G401 (cell line): ENCODE results near the gene PARP16. TPM values are rescaled to one million over a fixed set of nuclear protein-coding genes. Genes with fewer than 3 reads are reported as not detected.
"Not testable (repeated sequence)": the region's sequence is repeated elsewhere in the genome, so short reads cannot be mapped to it uniquely, and the experiment has no call there.

Experiments
- DNase-seq: peaks from one replicate; pipeline ENCODE4 v3.0.0-alpha.2; 2015; ENCODE audit warnings: low spot score
- in situ Hi-C: cut with HindIII; loops from 2 replicates; pipeline ENCODE4 v1.10.0; 2016; ENCODE audit warnings: low sequenced_read_pairs, mixed read lengths
- total RNA-seq: library from RNA; depleted of rRNA; stranded (reverse); fragments of >200 nt; shearing (Covaris generic); gene quantifications from 2 replicates; pipeline ENCODE4 v1.2.3, GENCODE V29; 2014

PARP16 gene
- total RNA-seq, 1 experiment from 2014 or later, result 6.3 TPM

DNA sequence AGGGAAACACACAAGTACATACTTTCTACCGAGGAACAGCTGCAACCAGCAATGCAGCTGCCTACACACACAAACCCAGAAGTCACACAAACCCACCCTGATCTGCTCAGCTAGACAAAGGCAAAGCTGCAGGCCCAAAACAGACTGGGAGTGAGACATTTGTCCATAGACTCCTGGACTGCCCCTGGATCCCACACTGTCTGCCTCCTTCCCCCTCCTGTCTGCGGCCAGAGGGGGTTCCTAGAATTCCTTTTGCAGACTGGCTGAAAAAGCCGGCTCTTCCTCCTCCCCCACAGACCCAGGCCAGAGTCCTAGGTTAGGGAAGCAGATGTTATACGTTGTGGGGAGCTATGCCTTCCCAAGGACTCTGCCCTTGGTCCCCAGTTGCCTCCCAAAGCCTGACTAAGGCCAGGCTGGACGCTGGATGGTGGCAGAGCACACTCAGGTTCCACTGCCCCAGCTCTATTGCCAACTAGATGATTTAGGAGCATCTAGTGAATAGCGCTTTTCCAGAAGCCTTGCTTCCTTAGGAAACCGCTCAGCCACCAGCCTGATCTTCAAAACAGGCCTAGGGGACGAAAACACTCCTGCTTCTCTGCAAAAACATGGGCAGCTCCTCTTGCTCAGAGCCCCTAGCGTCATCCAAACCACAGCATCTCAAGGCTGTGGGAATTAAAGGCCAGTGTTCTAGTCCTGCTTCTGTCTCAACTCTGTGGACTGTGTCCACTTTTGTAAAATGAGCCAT lies 38.0 kb downstream of the PARP16 start:
- in situ Hi-C loops, result no loop called here
- no peak for DNase-seq

DNA sequence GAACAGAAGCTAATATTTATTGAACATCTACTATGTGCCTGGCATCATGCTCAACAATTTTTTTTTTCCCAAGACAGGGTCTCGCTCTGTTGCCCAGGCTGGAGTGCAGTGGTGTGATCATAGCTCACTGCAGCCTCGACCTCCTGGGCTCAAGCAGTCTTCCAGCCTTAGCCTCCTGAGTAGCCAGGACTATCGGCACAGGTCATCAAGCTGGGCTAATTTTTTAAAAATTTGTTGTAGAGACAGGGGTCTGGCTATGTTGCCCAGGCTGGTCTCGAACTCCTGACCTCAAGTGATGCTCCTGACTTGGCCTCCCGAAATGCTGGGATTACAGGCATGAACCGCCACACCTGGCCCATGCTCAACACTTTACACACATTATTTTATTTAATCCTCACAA lies 39.7 kb downstream of the PARP16 start:
- in situ Hi-C loops, result no loop called here
- DNase-seq, result no peak

DNA sequence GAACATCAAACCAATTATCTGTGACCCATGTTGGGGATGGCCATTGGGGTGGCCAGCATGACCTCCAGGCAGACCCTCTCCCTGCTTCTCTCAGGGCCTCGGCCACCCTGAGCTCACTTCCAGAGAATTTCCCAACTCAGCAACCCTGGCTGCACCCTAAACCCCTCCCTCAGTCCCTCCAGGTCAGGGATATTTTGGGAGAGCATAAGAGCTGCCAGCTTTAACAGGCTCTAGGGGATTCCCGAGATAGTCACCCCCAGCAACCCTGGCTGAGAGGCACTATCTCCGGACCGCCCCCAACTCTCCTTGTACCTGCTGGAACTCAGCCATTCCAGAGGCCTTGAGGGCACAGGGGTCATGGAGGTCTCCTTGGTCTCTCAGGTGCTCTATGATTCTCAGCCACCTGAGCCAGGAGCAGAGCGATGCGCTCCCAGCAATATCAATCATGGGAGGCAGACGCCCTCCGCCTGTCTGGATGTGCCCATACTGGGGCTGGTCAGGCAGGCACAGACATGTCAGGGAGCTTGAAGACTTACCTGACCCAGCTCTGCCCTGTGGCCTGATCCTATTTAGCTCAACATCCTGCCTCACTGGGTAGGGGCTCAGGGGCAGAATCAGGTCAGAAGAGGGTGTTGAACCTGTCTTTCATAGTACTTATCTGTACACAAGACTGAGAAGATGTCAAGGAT lies 40.5 kb downstream of the PARP16 start:
- in situ Hi-C loops, result no loop called here
- no peak for DNase-seq

DNA sequence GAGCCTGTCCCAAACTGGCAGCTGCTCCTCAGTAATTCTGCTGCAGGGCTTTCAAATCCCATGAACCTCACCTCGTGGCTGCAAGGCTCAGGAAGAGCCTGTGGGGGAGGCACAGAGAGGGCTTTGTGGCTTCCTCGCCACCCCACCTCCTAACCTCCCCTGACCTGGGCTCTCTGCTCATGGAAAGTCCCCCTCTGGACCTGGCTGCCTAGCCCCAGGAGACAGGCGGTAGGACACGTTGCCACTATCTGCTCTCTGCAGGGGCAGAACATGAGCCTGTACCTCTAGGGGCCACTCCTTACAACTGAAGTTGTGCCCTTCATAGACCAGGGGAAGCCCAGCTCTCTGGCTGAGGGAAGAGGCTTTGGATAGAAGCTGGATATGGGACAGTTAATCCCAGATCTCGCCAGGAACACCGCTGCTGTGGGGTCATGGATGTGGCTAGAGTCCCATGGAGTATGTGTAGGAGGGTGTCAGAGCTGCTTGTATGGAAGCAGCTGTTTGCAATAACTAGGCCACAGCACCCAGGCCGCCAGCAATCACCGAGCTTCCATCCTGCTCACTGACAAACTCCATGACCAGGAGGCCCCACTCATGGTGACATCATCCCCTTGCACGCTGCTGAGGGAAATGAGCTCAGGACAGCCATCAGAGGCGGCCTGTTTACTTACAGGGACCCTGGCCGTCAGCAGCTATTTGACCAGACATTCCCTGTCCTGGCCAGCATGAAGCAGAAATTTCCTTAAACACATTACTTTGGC lies 41.4 kb downstream of the PARP16 start:
- in situ Hi-C loops, result no loop called here
- DNase-seq, result no peak

DNA sequence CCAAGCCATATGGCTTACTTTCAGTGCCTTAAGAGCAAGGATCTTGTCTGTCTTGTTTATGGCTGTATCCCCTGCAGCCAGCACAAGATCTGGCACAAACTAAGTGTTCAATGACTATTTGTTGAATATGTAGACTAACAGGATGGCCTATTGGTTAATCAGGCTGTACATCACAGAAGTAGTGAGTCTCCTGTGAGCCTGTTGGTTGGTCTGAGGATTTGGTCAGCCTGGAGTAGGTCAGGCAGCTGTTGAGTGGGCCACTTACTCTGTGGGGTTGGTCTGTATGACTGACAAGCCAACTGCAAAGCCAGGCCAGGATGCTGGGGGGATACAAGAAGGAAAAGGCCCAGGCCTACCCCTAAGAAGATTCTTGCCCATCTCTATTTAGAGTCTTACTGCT lies 42.0 kb downstream of the PARP16 start:
- in situ Hi-C loops, result no loop called here
- no peak for DNase-seq

DNA sequence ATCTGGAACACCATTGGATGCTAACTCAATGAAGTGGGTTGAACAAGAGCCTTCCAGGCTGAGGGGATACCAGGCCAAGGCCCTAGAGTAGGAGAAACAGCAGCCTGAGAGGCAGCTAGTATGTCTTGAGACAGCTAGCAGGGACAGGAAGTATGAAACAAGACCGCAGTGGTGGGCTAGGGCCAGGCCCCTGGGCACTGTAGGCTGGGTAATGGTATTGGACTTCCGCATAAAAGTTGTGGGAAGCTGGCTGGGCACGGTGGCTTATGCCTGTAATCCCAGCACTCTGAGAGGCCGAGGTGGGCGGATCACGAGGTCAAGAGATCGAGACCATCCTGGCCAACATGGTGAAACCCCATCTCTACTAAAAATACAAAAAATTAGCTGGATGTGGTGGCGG lies 50.2 kb downstream of the PARP16 start:
- in situ Hi-C loops, DNase-seq: not testable (repeated sequence)

DNA sequence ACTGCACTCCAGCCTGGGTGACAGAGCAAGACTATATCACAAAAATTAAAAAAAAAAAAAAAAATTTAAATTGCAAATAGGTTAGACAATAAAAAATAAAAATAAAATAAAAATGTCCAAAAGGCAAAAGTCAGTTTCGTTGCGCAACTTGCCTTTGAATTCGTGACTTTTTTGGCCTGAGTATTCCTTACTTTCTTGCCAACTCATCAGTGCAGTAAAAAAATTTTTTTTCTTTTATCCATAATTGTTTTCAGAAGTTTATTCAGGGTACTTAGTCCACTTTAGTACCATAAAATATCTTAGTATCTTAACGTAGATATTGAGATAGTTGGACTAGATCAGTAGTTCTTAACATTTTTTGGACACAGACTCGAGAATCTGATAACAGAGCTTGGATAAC lies 53.0 kb downstream of the PARP16 start:
- no peak for DNase-seq

DNA sequence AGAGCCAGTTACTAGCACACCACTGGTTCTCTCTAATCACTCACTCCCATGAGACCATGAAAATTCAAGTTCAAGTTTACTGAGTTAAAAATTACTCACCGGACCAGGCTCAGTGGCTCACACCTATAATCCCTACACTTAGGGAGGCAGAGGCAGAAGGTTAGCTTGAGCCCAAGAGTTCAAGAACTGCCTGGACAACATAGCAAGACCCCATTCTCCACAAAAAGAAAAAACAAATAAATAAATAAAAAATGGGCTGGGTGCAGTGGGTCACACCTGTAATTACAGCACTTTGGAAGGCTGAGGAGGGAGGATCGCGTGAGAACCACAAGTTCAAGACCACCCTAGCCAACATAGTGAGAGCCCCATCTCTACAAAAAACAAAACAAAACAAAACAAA lies 54.2 kb downstream of the PARP16 start:
- in situ Hi-C loops, result no loop called here
- no peak for DNase-seq

More for the DNA sequence above, 53.0 kb downstream of the PARP16 start:
- in situ Hi-C loops, result no loop called here

DNA sequence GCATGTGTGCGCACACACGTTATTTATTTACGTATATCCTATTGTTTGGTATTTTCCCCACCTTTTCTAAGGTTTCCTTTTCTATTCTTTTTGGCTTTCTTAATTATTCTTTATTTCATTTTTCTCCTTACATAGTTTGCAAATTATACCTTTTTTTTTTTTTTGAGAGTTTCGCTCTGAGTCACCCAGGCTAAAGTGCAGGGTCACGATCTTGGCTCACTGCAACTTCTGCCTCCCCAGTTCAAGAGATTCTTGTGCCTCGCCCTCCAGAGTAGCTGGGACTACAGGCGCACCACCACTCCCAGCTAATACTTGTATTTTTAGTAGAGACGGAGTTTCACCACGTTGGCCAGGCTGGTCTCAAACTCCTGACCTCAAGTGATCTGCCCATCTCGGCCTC lies 55.4 kb downstream of the PARP16 start:
- in situ Hi-C loops, result no loop called here
- no peak for DNase-seq

DNA sequence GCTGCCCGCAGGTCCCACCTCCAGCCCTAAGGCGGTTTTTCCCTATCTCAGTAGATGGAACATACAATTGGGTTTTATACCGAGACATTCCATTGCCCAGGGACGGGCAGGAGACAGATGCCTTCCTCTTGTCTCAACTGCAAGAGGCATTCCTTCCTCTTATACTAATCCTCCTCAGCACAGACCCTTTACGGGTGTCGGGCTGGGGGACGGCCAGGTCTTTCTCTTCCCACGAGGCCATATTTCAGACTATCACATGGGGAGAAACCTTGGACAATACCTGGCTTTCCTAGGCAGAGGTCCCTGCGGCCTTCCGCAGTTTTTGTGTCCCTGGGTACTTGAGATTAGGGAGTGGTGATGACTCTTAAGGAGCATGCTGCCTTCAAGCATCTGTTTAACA lies 59.8 kb downstream of the PARP16 start:
- in situ Hi-C loops, DNase-seq: not testable (repeated sequence)

DNA sequence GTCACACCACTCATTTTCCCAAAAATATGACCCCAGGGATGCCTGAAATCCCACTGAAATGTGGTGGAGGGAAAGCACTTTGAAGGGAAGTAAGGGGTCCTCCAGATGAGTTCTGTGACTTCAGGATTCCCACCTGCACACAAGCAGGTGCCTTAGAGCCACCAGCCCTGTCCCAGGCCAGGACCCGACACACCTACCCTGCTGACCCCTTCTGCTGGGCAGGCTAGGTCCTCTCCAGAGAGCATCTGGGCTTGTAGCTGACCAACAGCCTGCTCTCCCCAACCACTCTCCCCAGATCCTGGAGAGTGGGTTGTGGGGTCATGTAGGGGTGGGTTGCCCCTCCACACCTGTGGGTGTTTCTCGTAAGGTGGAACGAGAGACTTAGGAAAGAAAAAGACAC lies 60.5 kb downstream of the PARP16 start:
- in situ Hi-C loops, result no loop called here
- DNase-seq, result no peak

DNA sequence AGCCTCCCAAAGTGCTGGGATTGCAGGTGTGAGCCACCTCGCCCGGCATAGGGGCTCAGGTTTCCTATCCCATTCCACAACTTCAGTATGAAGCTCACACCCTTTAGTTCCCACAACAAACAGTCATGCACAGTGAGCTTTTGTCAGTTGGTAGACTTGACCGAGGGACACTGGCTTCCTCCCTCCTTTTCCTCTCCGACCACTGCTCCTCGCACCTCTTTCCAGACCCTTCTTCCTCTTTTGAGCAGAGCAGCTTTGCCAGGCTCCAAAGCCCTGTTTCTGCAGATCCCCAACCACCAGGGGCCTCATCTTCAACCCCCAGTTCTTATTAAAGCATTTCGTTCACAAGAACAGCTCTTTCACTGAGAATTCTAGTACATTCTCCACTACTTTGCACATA lies 62.7 kb downstream of the PARP16 start:
- DNase-seq, result no peak
- in situ Hi-C loops, result no loop called here

DNA sequence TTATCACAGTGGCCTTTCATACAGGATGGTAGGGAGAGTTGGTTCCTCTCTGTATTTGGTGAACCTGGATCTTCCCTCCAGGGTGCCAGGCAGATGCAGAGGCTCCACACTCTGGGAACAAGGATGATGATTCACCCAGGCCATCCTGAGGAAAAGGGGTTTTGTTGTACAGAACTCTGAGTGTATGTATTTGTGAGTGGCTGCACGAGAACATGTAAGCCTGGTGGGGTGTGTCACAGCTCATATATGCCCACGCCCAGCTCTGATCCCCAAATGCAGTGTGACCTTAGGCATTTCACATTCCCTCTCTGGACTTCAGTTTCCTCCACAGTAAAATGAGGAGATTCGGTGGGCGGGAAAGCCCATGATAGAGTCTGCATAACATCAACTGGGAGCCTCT lies 63.8 kb downstream of the PARP16 start:
- DNase-seq, result no peak

DNA sequence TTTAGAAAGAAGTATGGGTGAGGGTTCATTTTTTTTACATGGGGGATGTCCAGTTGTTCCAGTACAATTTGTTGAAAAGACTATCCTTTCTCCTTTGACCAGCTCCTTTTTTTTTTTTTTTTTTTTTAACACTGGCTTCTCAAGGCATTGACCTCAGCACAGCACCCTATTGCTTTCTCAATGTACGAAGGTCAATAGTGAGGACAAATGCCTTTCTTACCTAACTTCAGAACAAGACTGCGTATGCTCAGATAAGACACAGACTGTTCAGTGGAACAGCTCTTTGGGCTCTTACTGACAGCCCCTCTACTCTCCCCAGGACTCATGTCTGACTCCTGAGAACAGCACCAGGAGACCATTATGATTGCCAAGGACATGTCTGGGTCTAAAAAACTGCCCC lies 65.0 kb downstream of the PARP16 start:
- in situ Hi-C loops, result no loop called here
- no peak for DNase-seq

More for the DNA sequence above, 63.8 kb downstream of the PARP16 start:
- in situ Hi-C loops, result no loop called here

DNA sequence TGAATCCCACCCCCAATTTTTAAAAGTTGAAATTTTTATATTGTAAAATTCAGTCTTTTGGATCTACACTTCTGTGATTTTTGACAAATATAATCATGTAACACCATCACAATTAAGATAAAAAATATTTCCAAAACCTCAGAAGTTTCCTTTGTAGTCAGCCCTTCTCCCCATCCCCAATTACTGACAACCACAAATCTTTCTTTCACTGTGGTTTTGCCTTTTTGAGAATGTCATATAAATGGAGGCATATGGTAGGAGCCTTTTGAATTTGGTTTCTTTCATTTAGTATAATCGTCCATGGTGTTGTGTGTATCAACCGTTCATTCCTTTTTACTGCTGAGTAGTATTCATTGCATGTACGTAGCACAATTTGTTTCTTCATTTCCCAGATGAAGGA lies 67.5 kb downstream of the PARP16 start:
- DNase-seq, result no peak
- in situ Hi-C loops, result no loop called here

DNA sequence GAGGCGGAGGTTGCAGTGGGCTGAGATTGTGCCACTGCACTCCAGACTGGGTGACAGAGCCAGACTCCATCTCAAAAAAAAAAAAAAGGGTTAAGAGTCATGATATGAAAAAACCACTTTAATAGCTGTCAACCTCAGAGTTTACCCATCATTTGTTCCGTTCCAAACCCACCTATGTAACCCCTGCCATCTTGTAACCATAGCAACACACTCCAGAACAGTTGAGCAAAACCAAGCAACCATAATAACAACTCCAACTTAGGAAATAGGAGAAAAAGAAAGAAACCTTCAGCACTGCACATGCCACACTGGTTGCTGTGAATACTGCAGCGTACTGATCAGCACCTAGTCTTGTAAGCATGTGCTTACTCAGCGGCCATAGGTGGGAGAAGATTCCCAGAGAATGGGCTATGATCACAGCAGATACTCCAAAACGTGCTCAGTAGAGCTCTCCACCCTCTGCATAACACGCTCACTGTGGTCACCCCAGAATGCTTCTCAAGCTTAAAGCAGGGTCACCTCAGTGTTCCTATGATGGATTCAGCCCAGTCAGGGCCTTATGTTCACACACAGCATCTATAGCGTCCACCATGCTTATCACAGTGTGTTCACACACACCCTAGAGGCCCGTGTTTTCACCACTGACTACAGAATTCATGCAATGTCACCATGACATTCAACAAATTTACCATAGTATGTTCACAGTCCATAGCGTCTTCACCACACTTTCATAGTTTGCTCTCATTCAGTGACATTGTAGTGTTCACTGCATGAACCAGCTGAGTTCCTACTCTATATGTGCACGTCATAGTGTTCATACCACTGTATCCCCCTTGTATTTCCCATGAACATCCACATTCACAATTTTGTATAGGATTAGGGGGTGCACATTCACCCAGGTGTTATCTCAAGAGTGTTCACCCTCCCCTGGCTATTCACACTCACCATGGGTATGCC lies 68.9 kb downstream of the PARP16 start:
- in situ Hi-C loops, result no loop called here
- DNase-seq, result no peak

DNA sequence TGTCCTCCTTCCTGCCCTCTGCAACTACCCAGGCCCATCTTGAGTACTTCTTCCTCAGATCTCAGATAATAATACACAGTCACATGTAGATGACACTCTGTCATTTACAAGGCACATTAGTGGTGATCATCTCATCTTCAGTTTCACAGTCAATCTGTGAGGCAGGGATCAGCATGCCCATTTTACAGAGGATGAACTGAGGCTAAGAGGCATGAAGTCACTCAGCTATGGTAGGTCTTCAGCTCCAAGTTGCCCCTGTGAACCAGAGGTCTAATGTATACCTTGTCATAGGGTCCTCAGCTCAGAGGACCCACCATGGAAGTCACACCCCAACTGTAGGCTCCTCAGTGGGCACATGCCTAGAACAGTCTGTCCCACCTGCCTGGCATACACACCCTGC lies 71.2 kb downstream of the PARP16 start:
- DNase-seq, result no peak
- in situ Hi-C loops, result no loop called here

DNA sequence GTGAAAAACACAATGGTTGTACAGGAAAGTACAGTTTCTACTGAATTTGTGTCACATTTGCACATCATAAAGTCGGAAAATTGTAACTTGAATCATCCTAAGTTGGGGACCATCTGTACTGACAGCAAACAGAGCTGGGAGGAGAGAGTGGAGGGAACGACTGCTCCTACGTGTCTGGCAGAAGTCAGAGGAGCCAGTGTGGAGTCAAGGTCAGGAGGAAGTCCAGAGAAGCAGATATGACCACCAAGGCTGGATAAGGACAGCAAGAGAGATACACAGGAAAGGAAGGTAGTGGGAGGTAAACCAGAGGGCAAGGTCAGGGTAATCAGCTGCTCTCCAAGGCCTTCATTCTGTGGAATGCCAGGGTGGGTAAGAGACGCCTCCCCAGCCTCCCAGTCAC lies 72.7 kb downstream of the PARP16 start:
- DNase-seq, result no peak
- in situ Hi-C loops, result no loop called here

DNA sequence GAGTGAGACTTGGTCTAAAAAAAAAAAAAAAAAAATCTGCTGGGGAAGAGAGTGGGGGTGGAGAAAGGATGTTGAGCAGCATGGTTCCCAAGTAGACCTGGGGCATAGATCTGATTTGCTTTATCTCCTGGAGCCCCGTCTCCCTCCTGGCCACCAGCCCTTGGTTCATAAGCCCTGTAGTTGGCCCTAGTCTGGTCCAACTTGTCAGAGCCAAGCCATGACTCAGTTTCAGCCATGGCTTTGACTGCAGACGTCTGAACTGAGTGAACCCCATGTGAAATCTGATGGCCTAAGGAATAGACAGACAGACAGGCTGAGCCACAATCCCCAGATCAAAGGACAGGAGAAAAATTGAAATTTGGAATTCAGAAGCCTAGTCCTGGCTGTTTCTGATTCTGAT lies 73.4 kb downstream of the PARP16 start:
- in situ Hi-C loops, result no loop called here
- DNase-seq, result no peak
